ENCODE results near the gene RARRES2. TPM values are rescaled to one million over a fixed set of nuclear protein-coding genes. Genes with fewer than 3 reads are reported as not detected.
A peak's percentile ranks its signal among the peaks of the same experiment; 100 is the strongest.

Gene RARRES2
- total and polyA plus RNA-seq, 2 of the 13 experiments (the other 11 are each of a cell fraction or from before 2014, with no cell fraction given), result 134 to 172 TPM

- TF ChIP-seq ZNF121 (CRISPR knock-in tag; IDR thresholded peaks at IDR 0.05) (0 out of 2 replicates have a peak, but pooled peaks have one; percentile 16), PAX8 (CRISPR knock-in tag; IDR thresholded peaks at IDR 0.05; ENCODE audit: borderline replicate concordance) (no peak), CREM (IDR thresholded peaks at IDR 0.05) (no peak), CREM (CRISPR knock-in tag; IDR thresholded peaks at IDR 0.05) (no peak), CTCF (CRISPR knock-in tag; IDR thresholded peaks at IDR 0.05) (peak; percentile 65), AHR (CRISPR knock-in tag; IDR thresholded peaks at IDR 0.05) (no peak), TIGD3 (CRISPR knock-in tag; IDR thresholded peaks at IDR 0.05; ENCODE audit: borderline replicate concordance) (0 out of 2 replicates have a peak, but pooled peaks have one; percentile 10), ZBED4 (CRISPR knock-in tag; IDR thresholded peaks at IDR 0.05; ENCODE audit: borderline replicate concordance) (no peak), KDM1A (CRISPR knock-in tag; IDR thresholded peaks at IDR 0.05) (0 out of 2 replicates have a peak, but pooled peaks have one; percentile 7), ZNF274 (CRISPR knock-in tag; IDR thresholded peaks at IDR 0.05) (no peak), ZSCAN12 (CRISPR knock-in tag; IDR thresholded peaks at IDR 0.05) (no peak), FOXA1 (IDR thresholded peaks at IDR 0.05) (no peak), FOXA1 (CRISPR knock-in tag; IDR thresholded peaks at IDR 0.05) (peak; percentile 67), RNF2 (conservative IDR thresholded peaks at IDR 0.05; ENCODE audit: low read depth) (no peak), ONECUT2 (CRISPR knock-in tag; IDR thresholded peaks at IDR 0.05) (no peak)
Observed at GRCh38 chr7:150378115-150378852, 36.9 kb upstream of the RARRES2 start (continued).

Data from HepG2 (cell line).